HEK293 (cell line): ENCODE measurements around the gene OR2Y1.

Experiments
- CTCF ChIP-seq: fragments of 450-650 bp; formaldehyde crosslinking; IDR thresholded peaks from 2 replicates; pipeline ENCODE4 v1.5.1; 2016; ENCODE audit warnings: missing biosample characterization, missing genetic modification characterization
- ZNF692 ChIP-seq: fragments of 450-650 bp; formaldehyde crosslinking; IDR thresholded peaks from 2 replicates; pipeline ENCODE4 v1.5.1; 2016; ENCODE audit warnings: missing biosample characterization, missing genetic modification characterization

- TF ChIP-seq ZNF692 (tag by site-specific recombination): no peak
- TF ChIP-seq CTCF: no peak
Observed at GRCh38 chr5:180692429-180692828, 47.4 kb downstream of the OR2Y1 start.
